Loucy (cell line): Measurements from ENCODE around the gene CCDC81.

ENCODE experiments used
- CTCF ChIP-seq: fragments of 200-600 bp; sonication (generic); conservative IDR thresholded peaks from 2 replicates; pipeline ENCODE4 v1.5.1; 2014; ENCODE audit warnings: mild to moderate bottlenecking, antibody characterized with exemption, low read length
- EZH2phosphoT487 ChIP-seq: fragments of 200-600 bp; IDR thresholded peaks from 2 replicates; pipeline ENCODE4 v1.6.1; 2018; ENCODE audit warnings: antibody characterized with exemption, mild to moderate bottlenecking, moderate library complexity, borderline replicate concordance

- TF ChIP-seq CTCF (peak; percentile 59), EZH2phosphoT487 (no peak)
Observed at GRCh38 chr11:86418917-86419316, 44.2 kb downstream of the CCDC81 start.
